ENCODE results near the gene TJP1. TPM values are rescaled to one million over a fixed set of nuclear protein-coding genes. Genes with fewer than 3 reads are reported as not detected.

TJP1 gene
- total RNA-seq, 1 donor = 86.9 TPM

DNA sequence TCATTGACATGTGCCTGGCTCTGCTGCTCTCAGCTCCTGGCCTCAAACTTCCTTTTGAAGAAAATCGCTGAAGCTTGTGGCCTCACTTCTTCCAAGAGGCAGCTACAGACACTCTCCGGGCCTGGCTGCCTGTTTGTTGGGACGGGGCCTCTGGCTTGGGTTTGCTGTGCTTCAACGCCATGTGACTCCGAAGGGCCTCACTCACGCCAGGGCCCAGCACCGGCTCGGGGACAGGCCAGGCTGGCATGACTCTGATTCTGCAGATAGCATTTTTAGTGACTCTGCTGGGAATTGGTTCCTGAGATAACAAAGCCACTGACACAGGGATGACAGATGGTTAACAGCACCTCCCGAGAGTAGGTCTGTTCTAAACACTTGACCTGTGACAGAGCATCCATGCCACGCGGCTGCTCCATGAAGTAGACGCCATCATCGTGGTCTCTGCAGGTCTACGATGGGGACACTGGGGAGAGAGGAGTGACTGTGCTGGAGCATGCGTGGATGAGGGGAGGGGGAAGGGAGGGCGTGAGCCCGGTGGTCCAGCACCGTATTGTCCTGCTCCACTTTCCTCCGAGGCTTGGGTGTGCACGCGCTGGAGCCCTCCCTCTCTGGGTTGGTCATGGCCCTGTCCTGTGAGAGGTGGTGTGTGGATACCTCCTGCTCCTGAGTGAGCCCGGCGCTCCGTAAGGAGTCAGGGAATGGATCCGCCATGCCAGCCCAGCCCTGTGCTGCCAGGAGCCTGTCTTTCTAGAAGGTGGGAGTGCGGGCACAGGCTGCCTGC is 133.6 kb downstream of the TJP1 start:
- DNase-seq (ENCODE audit: insufficient read length, low spot score, missing footprints) = no peak
- no peaks in the 10 kb centered on the region for H3K27me3 ChIP-seq (ENCODE audit: insufficient read depth, low read length)
- peaks cover 15% of the 10 kb centered on the region for H3K4me1 ChIP-seq (ENCODE audit: insufficient read depth, low read length)
- no peaks in the 10 kb centered on the region for H3K79me2 ChIP-seq (ENCODE audit: insufficient read depth, low read length)
- H3K4me2 ChIP-seq (ENCODE audit: insufficient read depth, low read length) = no peak overlapping the region
- H4K20me1 ChIP-seq (ENCODE audit: insufficient read depth, low read length) = no peaks in the 10 kb centered on the region
- TF ChIP-seq, protein P1, sequence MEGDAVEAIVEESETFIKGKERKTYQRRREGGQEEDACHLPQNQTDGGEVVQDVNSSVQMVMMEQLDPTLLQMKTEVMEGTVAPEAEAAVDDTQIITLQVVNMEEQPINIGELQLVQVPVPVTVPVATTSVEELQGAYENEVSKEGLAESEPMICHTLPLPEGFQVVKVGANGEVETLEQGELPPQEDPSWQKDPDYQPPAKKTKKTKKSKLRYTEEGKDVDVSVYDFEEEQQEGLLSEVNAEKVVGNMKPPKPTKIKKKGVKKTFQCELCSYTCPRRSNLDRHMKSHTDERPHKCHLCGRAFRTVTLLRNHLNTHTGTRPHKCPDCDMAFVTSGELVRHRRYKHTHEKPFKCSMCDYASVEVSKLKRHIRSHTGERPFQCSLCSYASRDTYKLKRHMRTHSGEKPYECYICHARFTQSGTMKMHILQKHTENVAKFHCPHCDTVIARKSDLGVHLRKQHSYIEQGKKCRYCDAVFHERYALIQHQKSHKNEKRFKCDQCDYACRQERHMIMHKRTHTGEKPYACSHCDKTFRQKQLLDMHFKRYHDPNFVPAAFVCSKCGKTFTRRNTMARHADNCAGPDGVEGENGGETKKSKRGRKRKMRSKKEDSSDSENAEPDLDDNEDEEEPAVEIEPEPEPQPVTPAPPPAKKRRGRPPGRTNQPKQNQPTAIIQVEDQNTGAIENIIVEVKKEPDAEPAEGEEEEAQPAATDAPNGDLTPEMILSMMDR (IDR thresholded peaks at IDR 0.05; ENCODE audit: extremely low read depth, low read depth, low read length) = no peak
- no peaks in the 10 kb centered on the region for H3K36me3 ChIP-seq (ENCODE audit: insufficient read depth, low read length)
- no peaks in the 10 kb centered on the region for H3K9me3 ChIP-seq (ENCODE audit: low read depth, low read length)
- H3K4me3 ChIP-seq (ENCODE audit: insufficient read depth, low read length) = no peak overlapping the region
- H3K27ac ChIP-seq (ENCODE audit: low read depth, low read length) = no peak overlapping the region
- H2AFZ ChIP-seq (ENCODE audit: low read length) = no peak overlapping the region

DNA sequence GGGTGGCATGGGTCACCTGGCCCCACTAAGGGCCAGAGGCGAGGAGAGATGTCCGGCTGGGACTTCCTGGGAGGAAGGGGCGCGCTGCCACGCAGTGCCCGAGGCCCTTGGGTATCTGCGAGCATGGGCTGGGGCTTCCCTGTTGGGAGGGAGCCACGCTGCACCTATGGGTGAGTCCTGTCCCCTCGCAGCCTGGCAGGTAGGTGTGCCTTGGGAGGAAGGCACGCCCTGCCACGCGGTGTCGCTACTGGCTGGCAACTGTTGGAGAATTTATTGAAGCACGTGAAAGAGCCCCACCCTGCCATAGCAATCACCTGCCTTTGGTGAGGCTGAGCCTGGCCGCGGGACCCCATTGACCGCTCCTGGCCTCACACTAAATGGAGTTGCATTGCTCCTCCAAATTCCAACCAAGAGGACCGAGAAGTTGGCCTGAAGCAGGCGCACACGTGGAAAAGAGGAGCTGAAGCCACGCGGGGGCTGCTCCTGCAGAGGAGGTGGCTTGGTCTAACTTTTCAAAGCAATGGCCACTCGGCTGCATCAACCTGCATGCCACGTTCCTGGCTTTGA is 134.2 kb downstream of the TJP1 start:
- Histone ChIP-seq H2AFZ (ENCODE audit: low read length) (no peak overlapping the region), H3K4me2 (ENCODE audit: insufficient read depth, low read length) (no peak overlapping the region), H3K27me3 (ENCODE audit: insufficient read depth, low read length) (no peaks in the 10 kb centered on the region), H4K20me1 (ENCODE audit: insufficient read depth, low read length) (no peaks in the 10 kb centered on the region), H3K9me3 (ENCODE audit: low read depth, low read length) (no peaks in the 10 kb centered on the region), H3K4me3 (ENCODE audit: insufficient read depth, low read length) (no peak overlapping the region), H3K79me2 (ENCODE audit: insufficient read depth, low read length) (no peaks in the 10 kb centered on the region), H3K36me3 (ENCODE audit: insufficient read depth, low read length) (no peaks in the 10 kb centered on the region), H3K4me1 (ENCODE audit: insufficient read depth, low read length) (peaks cover 15% of the 10 kb centered on the region), H3K27ac (ENCODE audit: low read depth, low read length) (no peak overlapping the region)
- no peak for DNase-seq (ENCODE audit: insufficient read length, low spot score, missing footprints)
- TF ChIP-seq, protein P1 (IDR thresholded peaks at IDR 0.05; ENCODE audit: extremely low read depth, low read depth, low read length) = no peak

DNA sequence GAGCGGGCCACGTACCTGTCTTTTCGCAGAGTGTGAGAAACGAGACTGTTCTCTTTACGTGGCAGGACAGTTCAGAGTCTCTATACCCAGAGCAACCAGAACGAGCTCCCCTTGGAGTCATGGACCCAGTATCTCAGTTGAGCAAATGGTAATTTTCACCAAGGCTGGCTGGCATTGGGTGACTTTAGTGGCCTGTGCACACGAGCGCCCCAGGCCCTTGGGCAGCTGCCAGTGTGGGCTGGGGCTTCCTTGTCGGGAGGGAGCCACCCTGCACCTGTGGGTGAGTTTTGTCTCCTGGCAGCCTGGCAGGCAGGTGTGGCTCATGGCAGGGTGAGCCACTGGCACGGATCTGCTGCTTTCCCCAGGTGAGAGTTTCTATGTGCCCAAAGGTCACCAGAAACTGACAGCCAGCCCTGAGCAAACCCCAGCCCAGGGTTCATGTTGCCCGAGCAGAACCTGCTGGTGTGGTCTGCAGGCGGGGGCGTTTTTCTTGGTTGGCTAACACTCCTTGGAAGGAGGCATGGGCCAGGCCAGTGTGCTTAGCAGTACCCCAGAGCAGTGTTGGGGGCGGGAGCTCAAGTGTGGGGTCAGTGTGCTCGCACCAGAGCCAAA is 135.0 kb downstream of the TJP1 start:
- Histone ChIP-seq H2AFZ (ENCODE audit: low read length) (no peak overlapping the region), H3K4me1 (ENCODE audit: insufficient read depth, low read length) (peaks cover 15% of the 10 kb centered on the region), H3K27ac (ENCODE audit: low read depth, low read length) (no peak overlapping the region), H3K4me2 (ENCODE audit: insufficient read depth, low read length) (no peak overlapping the region), H3K4me3 (ENCODE audit: insufficient read depth, low read length) (no peak overlapping the region), H4K20me1 (ENCODE audit: insufficient read depth, low read length) (no peaks in the 10 kb centered on the region), H3K36me3 (ENCODE audit: insufficient read depth, low read length) (no peaks in the 10 kb centered on the region), H3K27me3 (ENCODE audit: insufficient read depth, low read length) (no peaks in the 10 kb centered on the region), H3K79me2 (ENCODE audit: insufficient read depth, low read length) (no peaks in the 10 kb centered on the region), H3K9me3 (ENCODE audit: low read depth, low read length) (no peaks in the 10 kb centered on the region)
- no peak for DNase-seq (ENCODE audit: insufficient read length, low spot score, missing footprints)
- TF ChIP-seq, protein P1 (IDR thresholded peaks at IDR 0.05; ENCODE audit: extremely low read depth, low read depth, low read length) = no peak

Data from osteoblast (primary cell).